Measurements from ENCODE around the gene EIF3M.
A peak's percentile ranks its signal among the peaks of the same experiment; 100 is the strongest.
"Not testable (repeated sequence)": the region's sequence is repeated elsewhere in the genome, so short reads cannot be mapped to it uniquely, and the experiment has no call there.

EIF3M gene

GRCh38 chr11:32597921-32598320 is 14.3 kb downstream of the EIF3M start:
- no peak for DNase-seq

- DNase-seq: no peak
These were observed 19.2 kb downstream of the EIF3M start for GRCh38 chr11:32602657-32603415.

- DNase-seq: no peak
These were observed 22.6 kb downstream of the EIF3M start for GRCh38 chr11:32606220-32606619.

- not testable (repeated sequence) for DNase-seq
These were observed 25.2 kb downstream of the EIF3M start for GRCh38 chr11:32608826-32609225.

- no peak for DNase-seq
These were observed 27.2 kb downstream of the EIF3M start for GRCh38 chr11:32610797-32611352.

- DNase-seq: no peak
These were observed 30.0 kb downstream of the EIF3M start for GRCh38 chr11:32613500-32614151.

- DNase-seq: peak; percentile 5
These were observed 31.8 kb downstream of the EIF3M start for GRCh38 chr11:32615422-32615821.

GRCh38 chr11:32616903-32617302 is 33.3 kb downstream of the EIF3M start:
- DNase-seq: no peak

GRCh38 chr11:32630844-32631243 is 47.2 kb downstream of the EIF3M start:
- DNase-seq: no peak

GRCh38 chr11:32635819-32636218 is 52.2 kb downstream of the EIF3M start:
- no peak for DNase-seq

GRCh38 chr11:32641361-32641760 is 57.7 kb downstream of the EIF3M start:
- no peak for DNase-seq

GRCh38 chr11:32643526-32643925 is 59.9 kb downstream of the EIF3M start:
- DNase-seq: peak; percentile 66
